Stimulated activated CD8-positive, alpha-beta memory T cell treated with anti-CD3 and anti-CD28 coated beads, Interleukin-4, amount 100 ng/mL, for 1 hour (primary cell): ENCODE data around the gene OR2T11.
"Not testable (repeated sequence)": the region's sequence is repeated elsewhere in the genome, so short reads cannot be mapped to it uniquely, and the experiment has no call there.

Source experiments
- DNase-seq, 2 donors: peaks; one replicate each; pipeline ENCODE4 v3.0.0-alpha.2; 2020; ENCODE audit warnings: low read depth in 2 of 2, low spot score in 1 of 2

Gene OR2T11, protein sequence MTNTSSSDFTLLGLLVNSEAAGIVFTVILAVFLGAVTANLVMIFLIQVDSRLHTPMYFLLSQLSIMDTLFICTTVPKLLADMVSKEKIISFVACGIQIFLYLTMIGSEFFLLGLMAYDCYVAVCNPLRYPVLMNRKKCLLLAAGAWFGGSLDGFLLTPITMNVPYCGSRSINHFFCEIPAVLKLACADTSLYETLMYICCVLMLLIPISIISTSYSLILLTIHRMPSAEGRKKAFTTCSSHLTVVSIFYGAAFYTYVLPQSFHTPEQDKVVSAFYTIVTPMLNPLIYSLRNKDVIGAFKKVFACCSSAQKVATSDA

DNA sequence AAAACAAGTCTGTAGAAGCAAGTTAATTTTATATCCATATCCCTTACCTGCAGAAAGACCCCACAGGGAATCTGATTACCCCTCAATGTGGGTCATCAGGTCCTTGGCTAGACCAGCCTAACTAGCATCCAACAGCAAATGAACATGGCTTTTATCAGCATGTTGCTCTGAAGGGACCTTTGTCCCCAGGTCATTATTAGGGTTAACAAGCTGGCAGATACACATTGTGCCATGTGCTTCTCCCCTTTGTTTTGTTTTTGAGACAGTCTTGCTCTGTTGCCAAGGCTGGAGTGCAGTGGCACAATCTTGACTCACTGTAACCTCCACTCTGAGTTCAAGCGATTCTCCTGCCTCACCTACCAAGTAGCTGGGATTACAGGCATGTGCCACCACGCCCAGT lies at the start of gene OR2T11:
Gene OR2T11 (minus strand): TSS at position 101 of the 400 bp plus-strand sequence. CDS start 7,963 bp downstream, outside the sequence.
- DNase-seq, result not testable (repeated sequence)

DNA sequence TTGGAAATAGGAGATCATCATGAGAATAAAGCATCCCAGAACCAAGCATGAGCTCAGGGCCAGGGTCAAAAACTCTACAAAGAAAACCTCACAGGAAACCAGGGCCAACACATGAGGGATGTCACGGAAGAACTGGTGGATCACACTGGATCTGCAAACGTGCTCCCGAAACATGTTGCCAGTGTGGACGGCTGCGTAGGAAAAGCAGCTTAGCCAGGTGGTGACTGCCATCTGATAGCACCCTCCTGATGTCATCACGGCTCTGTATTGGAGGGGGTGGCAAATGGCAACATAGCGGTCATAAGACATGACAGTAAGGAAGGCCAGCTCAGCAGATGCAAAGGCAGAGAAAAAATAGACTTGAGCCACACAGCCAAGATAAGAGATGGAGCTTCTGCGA lies 46.8 kb upstream of the OR2T11 start:
- DNase-seq, result no peak

- no peak for DNase-seq
Observed at GRCh38 chr1:248670003-248670402, 35.1 kb upstream of the OR2T11 start.

- DNase-seq, result not testable (repeated sequence)
Observed at GRCh38 chr1:248663453-248664328, 28.8 kb upstream of the OR2T11 start.

- not testable (repeated sequence) for DNase-seq
Observed at GRCh38 chr1:248656797-248657196, 21.9 kb upstream of the OR2T11 start.

GRCh38 chr1:248655354-248655753 lies 20.5 kb upstream of the OR2T11 start, which contains the start of gene OR2T27:
OR2T27 (minus strand) TSS chr1:248655528; CDS start chr1:248650884, 4,644 bp downstream.
- DNase-seq, result not testable (repeated sequence)

GRCh38 chr1:248648770-248649536 lies 14.1 kb upstream of the OR2T11 start:
- not testable (repeated sequence) for DNase-seq

GRCh38 chr1:248645178-248645577 lies 10.3 kb upstream of the OR2T11 start, which contains the start of gene OR2T35:
OR2T35 (minus strand) TSS chr1:248645278; CDS start chr1:248639258, 6,020 bp downstream.
- DNase-seq, result not testable (repeated sequence)

- not testable (repeated sequence) for DNase-seq
Observed at GRCh38 chr1:248642971-248643651, 8.2 kb upstream of the OR2T11 start.

- DNase-seq, result not testable (repeated sequence)
Observed at GRCh38 chr1:248641583-248641982, 6.7 kb upstream of the OR2T11 start.

GRCh38 chr1:248640906-248641305 lies 6.0 kb upstream of the OR2T11 start:
- DNase-seq, result not testable (repeated sequence)

DNA sequence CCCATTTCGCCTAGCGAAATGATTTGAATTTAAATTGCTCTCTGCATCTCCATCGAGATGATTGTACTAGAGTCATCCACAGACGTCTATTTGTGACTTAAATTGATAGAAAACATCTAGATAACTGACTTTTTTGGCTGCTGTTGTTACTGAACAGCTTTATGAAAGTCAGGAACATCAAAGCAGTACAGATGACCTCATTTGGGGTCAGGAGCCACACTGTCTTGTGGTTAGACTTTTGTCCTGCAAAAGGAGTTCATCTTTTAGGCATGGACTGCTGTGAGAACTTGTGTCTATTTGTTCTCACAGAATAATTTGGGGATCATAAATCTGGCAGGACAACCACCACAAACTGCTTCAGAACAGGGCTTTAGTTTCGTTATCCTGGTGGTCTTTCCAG lies 4.8 kb upstream of the OR2T11 start:
- not testable (repeated sequence) for DNase-seq

GRCh38 chr1:248636612-248637011 lies 1.7 kb upstream of the OR2T11 start:
- not testable (repeated sequence) for DNase-seq

DNA sequence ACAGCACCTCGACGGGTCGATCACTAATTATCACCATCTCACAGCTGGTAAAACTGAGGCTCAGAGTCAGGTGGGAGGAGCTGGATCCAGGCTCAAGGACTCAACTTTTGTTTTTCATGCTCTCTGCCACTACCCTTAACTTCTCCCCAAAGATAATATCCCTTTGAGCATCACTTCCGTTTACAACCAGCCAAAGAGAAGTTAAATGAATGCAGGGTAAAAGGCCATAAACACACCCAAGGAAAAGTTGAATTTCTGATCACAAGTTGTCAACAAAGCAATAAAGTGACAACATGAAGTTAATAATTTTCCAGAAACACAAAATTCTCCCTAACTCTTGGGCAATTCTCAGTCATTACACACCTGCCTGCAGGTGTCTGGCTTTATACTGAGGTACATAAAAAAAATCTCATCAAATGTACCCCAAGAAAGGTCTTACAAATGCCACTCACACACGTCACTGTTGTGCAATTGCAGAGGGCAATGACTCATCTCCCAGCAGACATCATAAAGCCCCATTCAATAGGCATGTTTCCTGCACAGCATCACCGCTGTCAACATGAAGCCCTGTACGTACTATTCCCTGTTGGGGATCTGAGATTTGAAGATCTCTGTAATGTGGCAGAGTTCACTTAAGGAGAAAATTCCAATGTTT lies 3.4 kb downstream of the OR2T11 start:
- no peak for DNase-seq

DNA sequence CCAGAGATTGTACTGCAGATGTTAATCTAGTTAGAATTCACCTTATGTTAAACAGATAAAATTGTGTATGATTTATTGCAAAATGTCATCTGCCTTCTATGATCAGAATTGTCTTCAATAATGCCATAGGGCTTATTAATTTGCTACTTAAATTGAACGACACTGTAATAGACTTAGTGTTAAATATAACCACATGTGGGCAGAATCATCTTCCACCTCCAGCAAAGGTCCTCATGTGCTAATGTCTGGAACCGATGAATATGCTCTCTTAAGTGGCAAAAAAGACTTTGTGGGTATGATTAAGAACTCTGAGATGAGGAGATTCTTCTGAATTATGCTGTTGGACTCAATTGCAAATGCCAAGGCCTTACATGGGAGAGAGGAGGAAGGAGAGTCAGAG lies 4.3 kb downstream of the OR2T11 start:
- DNase-seq, result no peak

DNA sequence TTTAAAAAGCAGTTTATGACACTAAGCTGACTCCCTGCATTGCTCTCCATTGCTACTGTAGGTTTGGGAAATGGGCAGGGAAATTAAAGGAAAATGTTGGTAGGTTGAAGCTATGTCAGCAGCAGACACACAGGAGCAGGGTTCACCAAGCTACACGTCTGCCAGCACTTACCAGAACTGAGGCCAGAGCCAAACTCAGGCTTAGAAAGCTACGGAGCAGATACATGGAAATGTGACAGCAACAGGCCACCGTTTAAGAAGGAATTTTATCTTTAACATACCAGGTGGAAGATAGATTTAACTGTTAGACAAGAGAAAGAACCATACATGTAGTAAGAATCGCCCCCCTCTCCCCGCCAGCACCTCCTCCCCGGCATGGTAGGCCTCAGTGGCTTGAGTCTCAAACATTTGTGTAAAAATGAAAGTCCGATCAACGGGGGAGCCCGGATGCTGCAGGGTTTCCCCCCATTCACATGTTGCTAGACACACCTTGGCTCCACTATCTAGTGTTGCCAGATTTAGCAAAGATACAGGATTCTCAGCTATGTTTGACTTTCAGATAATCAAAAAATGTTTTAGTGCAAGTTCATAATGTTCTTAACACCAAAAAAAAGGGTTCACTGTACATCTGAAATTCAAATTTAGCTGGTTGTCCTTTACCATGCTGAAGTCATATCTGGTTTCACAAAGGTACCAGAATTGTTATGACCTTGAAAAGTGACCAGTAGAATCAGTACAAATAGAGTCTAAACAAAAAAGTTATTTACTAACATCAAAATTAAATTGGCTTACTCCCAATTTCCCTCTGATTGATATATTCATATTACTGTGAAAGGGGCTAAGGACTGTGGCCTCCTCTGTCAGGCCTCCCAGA lies 6.7 kb downstream of the OR2T11 start:
- no peak for DNase-seq

DNA sequence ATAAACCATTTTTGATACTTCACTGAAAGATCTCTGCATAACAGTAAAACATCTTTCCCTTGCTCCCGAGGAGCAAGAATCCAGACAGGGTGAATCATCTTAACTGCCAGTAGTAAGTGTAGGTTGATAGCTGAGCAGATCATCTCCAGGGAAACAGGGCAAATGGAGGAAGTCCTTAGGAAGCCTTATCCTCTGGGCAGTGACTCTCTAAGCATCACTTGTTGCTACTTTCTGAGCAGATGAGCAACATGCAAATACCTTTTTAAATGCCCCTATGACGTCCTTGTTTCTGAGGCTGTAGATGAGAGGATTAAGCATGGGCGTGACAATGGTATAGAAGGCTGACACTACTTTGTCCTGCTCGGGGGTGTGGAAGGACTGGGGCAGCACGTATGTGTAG lies 8.9 kb downstream of the OR2T11 start:
- DNase-seq, result no peak

- no peak for DNase-seq
Observed at GRCh38 chr1:248625166-248625565, 9.7 kb downstream of the OR2T11 start.

- no peak for DNase-seq
Observed at GRCh38 chr1:248622570-248623001, 12.3 kb downstream of the OR2T11 start.
